K562 (cell line): ENCODE measurements around the gene IGF2BP1. TPM values are rescaled to one million over a fixed set of nuclear protein-coding genes. Genes with fewer than 3 reads are reported as not detected.

ENCODE experiments used
- COPS2 ChIP-seq: fragments of 450-650 bp; conservative IDR thresholded peaks from 2 replicates; pipeline ENCODE4 v1.6.1; 2016; ENCODE audit warnings: mild to moderate bottlenecking, moderate library complexity
- YBX1 ChIP-seq: fragments of 450-650 bp; IDR thresholded peaks from 2 replicates; pipeline ENCODE4 v1.7.1; 2016; ENCODE audit warnings: mild to moderate bottlenecking
- ZNF12 ChIP-seq: sonication (generic); formaldehyde crosslinking; IDR thresholded peaks from 2 replicates; pipeline ENCODE4 v1.4.0; 2020; ENCODE audit warnings: mild to moderate bottlenecking, missing genetic modification reagents
- ZNF316 ChIP-seq: fragments of 450-650 bp; IDR thresholded peaks from 2 replicates; pipeline ENCODE4 v1.6.1; 2016
- polyA plus RNA-seq, 8 experiments: library from polyadenylated mRNA; depleted of rRNA in 4 of 8; stranded (reverse) in 5 of 8; unstranded in 3 of 8; fragments of >200 nt; fragmentation: Nextera tagmentation in 2 of 8; fragmentation: Illumina TruSeq in 1 of 8; extraction: Ambion mirVana in 2 of 8; extraction: Trizol in 1 of 8; gene quantifications; 2 replicates each; pipeline versions ENCODE4 v1.2.1 to v1.2.3, GENCODE V29; 2011 to 2014; ENCODE audit warnings: inconsistent platforms in 1 of 8, missing spikeins in 1 of 8
- total RNA-seq, 7 experiments: library from RNA; depleted of rRNA in 6 of 7; stranded (reverse); fragments of >200 nt in 6 of 7; fragmentation: Illumina TruSeq in 2 of 7; extraction: Trizol in 2 of 7; gene quantifications; 2 replicates each; pipeline versions ENCODE4 v1.2.1 to v1.2.3, GENCODE V29; 2011 to 2021; ENCODE audit warnings: low replicate concordance in 1 of 7
- TF ChIP-seq, protein P1 (sequence below): fragments of 250-450 bp; sonication (Bioruptor Pico); IDR thresholded peaks from 2 replicates; pipeline ENCODE4 v1.4.0; 2020
- TF ChIP-seq, protein P2 (sequence below): fragments of 250-450 bp; sonication (Bioruptor Pico); IDR thresholded peaks from 2 replicates; pipeline ENCODE4 v1.4.0; 2020; ENCODE audit warnings: mild to moderate bottlenecking, moderate library complexity
- TF ChIP-seq, protein P3 (sequence below): fragments of 250-450 bp; sonication (Bioruptor Pico); IDR thresholded peaks from 2 replicates; pipeline ENCODE4 v1.8.0; 2021; ENCODE audit warnings: borderline replicate concordance, mild to moderate bottlenecking, moderate library complexity; ENCODE audit not compliant: poor library complexity, severe bottlenecking
- TF ChIP-seq, protein P4 (sequence below): fragments of 250-450 bp; sonication (Bioruptor Pico); IDR thresholded peaks from 2 replicates; pipeline ENCODE4 v1.5.0; 2021
- TF ChIP-seq, protein P5 (sequence below): sonication (generic); formaldehyde crosslinking; IDR thresholded peaks from 2 replicates; pipeline ENCODE4 v1.8.1; 2023; ENCODE audit warnings: mild to moderate bottlenecking, missing genetic modification reagents
- TF ChIP-seq, protein P6 (sequence below): sonication (generic); formaldehyde crosslinking; IDR thresholded peaks from 2 replicates; pipeline ENCODE4 v1.5.0; 2020; ENCODE audit warnings: missing genetic modification reagents
- TF ChIP-seq, protein P7 (sequence below): fragments of 450-650 bp; IDR thresholded peaks from 2 replicates; pipeline ENCODE4 v1.6.1; 2017; ENCODE audit warnings: mild to moderate bottlenecking, moderate library complexity
- TF ChIP-seq, protein P8 (sequence below): IDR thresholded peaks from 2 replicates; pipeline ENCODE4 v1.6.1; 2011; ENCODE audit not compliant: insufficient read length; ENCODE audit errors: extremely low read depth

Gene IGF2BP1
- total and polyA plus RNA-seq, 9 of the 15 experiments (the other 6 are each of a cell fraction or from before 2014, with no cell fraction given), result 13.0 to 318 (median 53.6) TPM

DNA sequence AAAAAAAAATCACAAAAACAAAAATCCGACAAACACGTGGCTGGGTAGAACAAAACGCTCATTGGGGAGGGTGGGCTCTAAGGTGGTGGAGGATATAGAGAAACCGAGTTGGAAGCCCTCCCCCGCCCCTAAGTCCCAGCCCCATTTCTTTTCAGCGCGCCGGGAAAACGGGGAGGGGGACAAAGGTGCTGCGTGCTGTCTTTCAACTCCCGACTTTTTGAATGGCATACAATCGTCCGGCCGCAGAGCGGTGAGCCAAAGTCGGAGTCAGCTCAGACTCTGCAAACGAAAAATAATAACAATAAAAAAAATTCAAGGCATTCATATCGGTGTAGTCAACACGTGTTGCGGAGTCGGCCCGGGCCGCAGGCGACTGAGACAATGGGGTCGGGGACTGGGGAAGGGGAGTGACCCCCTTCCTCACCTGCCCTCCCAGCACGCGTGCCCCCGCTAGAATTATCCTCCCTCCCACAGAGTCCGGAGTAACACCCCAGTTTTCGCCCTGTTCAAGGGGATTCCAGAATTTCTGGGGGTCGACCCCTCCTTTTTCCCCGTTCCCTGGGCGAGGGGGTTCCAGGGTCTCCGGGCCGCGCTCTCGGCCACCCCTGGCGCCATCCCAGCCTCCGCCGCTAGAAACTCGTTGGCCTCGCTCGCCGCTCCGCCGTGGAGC, 1.7 kb upstream of the IGF2BP1 start (continued):
- TF ChIP-seq, protein P1, sequence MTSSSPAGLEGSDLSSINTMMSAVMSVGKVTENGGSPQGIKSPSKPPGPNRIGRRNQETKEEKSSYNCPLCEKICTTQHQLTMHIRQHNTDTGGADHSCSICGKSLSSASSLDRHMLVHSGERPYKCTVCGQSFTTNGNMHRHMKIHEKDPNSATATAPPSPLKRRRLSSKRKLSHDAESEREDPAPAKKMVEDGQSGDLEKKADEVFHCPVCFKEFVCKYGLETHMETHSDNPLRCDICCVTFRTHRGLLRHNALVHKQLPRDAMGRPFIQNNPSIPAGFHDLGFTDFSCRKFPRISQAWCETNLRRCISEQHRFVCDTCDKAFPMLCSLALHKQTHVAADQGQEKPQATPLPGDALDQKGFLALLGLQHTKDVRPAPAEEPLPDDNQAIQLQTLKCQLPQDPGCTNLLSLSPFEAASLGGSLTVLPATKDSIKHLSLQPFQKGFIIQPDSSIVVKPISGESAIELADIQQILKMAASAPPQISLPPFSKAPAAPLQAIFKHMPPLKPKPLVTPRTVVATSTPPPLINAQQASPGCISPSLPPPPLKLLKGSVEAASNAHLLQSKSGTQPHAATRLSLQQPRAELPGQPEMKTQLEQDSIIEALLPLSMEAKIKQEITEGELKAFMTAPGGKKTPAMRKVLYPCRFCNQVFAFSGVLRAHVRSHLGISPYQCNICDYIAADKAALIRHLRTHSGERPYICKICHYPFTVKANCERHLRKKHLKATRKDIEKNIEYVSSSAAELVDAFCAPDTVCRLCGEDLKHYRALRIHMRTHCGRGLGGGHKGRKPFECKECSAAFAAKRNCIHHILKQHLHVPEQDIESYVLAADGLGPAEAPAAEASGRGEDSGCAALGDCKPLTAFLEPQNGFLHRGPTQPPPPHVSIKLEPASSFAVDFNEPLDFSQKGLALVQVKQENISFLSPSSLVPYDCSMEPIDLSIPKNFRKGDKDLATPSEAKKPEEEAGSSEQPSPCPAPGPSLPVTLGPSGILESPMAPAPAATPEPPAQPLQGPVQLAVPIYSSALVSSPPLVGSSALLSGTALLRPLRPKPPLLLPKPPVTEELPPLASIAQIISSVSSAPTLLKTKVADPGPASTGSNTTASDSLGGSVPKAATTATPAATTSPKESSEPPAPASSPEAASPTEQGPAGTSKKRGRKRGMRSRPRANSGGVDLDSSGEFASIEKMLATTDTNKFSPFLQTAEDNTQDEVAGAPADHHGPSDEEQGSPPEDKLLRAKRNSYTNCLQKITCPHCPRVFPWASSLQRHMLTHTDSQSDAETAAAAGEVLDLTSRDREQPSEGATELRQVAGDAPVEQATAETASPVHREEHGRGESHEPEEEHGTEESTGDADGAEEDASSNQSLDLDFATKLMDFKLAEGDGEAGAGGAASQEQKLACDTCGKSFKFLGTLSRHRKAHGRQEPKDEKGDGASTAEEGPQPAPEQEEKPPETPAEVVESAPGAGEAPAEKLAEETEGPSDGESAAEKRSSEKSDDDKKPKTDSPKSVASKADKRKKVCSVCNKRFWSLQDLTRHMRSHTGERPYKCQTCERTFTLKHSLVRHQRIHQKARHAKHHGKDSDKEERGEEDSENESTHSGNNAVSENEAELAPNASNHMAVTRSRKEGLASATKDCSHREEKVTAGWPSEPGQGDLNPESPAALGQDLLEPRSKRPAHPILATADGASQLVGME, result no peak
- TF ChIP-seq ZNF12 (CRISPR knock-in tag), result no peak
- TF ChIP-seq COPS2, result no peak
- no peak for TF ChIP-seq YBX1
- TF ChIP-seq, protein P2, sequence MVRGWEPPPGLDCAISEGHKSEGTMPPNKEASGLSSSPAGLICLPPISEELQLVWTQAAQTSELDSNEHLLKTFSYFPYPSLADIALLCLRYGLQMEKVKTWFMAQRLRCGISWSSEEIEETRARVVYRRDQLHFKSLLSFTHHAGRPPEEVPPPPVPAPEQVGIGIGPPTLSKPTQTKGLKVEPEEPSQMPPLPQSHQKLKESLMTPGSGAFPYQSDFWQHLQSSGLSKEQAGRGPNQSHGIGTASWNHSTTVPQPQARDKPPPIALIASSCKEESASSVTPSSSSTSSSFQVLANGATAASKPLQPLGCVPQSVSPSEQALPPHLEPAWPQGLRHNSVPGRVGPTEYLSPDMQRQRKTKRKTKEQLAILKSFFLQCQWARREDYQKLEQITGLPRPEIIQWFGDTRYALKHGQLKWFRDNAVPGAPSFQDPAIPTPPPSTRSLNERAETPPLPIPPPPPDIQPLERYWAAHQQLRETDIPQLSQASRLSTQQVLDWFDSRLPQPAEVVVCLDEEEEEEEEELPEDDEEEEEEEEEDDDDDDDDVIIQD (CRISPR knock-in tag), result no peak
- TF ChIP-seq, protein P3, sequence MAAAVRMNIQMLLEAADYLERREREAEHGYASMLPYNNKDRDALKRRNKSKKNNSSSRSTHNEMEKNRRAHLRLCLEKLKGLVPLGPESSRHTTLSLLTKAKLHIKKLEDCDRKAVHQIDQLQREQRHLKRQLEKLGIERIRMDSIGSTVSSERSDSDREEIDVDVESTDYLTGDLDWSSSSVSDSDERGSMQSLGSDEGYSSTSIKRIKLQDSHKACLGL (CRISPR knock-in tag), result no peak
- TF ChIP-seq, protein P4, sequence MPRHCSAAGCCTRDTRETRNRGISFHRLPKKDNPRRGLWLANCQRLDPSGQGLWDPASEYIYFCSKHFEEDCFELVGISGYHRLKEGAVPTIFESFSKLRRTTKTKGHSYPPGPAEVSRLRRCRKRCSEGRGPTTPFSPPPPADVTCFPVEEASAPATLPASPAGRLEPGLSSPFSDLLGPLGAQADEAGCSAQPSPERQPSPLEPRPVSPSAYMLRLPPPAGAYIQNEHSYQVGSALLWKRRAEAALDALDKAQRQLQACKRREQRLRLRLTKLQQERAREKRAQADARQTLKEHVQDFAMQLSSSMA, result no peak
- TF ChIP-seq, protein P5, sequence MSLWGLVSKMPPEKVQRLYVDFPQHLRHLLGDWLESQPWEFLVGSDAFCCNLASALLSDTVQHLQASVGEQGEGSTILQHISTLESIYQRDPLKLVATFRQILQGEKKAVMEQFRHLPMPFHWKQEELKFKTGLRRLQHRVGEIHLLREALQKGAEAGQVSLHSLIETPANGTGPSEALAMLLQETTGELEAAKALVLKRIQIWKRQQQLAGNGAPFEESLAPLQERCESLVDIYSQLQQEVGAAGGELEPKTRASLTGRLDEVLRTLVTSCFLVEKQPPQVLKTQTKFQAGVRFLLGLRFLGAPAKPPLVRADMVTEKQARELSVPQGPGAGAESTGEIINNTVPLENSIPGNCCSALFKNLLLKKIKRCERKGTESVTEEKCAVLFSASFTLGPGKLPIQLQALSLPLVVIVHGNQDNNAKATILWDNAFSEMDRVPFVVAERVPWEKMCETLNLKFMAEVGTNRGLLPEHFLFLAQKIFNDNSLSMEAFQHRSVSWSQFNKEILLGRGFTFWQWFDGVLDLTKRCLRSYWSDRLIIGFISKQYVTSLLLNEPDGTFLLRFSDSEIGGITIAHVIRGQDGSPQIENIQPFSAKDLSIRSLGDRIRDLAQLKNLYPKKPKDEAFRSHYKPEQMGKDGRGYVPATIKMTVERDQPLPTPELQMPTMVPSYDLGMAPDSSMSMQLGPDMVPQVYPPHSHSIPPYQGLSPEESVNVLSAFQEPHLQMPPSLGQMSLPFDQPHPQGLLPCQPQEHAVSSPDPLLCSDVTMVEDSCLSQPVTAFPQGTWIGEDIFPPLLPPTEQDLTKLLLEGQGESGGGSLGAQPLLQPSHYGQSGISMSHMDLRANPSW (CRISPR knock-in tag), result no peak
- TF ChIP-seq, protein P6, sequence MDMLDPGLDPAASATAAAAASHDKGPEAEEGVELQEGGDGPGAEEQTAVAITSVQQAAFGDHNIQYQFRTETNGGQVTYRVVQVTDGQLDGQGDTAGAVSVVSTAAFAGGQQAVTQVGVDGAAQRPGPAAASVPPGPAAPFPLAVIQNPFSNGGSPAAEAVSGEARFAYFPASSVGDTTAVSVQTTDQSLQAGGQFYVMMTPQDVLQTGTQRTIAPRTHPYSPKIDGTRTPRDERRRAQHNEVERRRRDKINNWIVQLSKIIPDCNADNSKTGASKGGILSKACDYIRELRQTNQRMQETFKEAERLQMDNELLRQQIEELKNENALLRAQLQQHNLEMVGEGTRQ (CRISPR knock-in tag), result no peak
- TF ChIP-seq, protein P7, sequence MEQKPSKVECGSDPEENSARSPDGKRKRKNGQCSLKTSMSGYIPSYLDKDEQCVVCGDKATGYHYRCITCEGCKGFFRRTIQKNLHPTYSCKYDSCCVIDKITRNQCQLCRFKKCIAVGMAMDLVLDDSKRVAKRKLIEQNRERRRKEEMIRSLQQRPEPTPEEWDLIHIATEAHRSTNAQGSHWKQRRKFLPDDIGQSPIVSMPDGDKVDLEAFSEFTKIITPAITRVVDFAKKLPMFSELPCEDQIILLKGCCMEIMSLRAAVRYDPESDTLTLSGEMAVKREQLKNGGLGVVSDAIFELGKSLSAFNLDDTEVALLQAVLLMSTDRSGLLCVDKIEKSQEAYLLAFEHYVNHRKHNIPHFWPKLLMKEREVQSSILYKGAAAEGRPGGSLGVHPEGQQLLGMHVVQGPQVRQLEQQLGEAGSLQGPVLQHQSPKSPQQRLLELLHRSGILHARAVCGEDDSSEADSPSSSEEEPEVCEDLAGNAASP, result no peak
- no peak for TF ChIP-seq ZNF316
- TF ChIP-seq, protein P8, sequence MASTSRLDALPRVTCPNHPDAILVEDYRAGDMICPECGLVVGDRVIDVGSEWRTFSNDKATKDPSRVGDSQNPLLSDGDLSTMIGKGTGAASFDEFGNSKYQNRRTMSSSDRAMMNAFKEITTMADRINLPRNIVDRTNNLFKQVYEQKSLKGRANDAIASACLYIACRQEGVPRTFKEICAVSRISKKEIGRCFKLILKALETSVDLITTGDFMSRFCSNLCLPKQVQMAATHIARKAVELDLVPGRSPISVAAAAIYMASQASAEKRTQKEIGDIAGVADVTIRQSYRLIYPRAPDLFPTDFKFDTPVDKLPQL, result no peak
